GM10266 (cell line): ENCODE results near the gene NCOA6.
"Not testable (repeated sequence)": the region's sequence is repeated elsewhere in the genome, so short reads cannot be mapped to it uniquely, and the experiment has no call there.

Experiments used
- DNase-seq: peaks from one replicate; pipeline ENCODE4 v3.0.0; 2012; ENCODE audit errors: extremely low spot score
- TF ChIP-seq, protein P1 (sequence below): IDR thresholded peaks from 2 replicates; pipeline ENCODE4 v1.5.1; 2012; ENCODE audit warnings: mild to moderate bottlenecking, low read depth; ENCODE audit not compliant: control insufficient read depth, insufficient read depth; ENCODE audit errors: missing control alignments

The NCOA6 gene

DNA sequence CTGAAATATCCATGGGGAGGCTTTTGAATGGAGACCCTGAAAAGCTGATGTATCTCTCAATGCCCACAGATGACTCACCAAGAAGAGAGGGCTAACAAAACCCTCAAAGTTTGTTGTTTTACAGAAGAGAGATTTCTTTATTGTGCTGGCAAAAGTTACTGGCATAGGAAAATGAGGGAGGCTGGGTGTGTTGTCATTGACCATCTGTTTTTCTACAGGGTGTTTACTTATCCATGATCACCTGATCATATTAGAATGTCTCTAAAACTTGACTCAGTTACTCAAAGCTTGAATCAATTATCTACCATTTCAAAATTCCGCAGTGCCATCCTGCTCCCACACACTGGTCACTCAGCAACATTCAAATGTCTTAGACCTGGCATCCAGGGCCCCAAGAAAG is 9.8 kb downstream of the NCOA6 start:
- DNase-seq, result no peak
- TF ChIP-seq, protein P1, sequence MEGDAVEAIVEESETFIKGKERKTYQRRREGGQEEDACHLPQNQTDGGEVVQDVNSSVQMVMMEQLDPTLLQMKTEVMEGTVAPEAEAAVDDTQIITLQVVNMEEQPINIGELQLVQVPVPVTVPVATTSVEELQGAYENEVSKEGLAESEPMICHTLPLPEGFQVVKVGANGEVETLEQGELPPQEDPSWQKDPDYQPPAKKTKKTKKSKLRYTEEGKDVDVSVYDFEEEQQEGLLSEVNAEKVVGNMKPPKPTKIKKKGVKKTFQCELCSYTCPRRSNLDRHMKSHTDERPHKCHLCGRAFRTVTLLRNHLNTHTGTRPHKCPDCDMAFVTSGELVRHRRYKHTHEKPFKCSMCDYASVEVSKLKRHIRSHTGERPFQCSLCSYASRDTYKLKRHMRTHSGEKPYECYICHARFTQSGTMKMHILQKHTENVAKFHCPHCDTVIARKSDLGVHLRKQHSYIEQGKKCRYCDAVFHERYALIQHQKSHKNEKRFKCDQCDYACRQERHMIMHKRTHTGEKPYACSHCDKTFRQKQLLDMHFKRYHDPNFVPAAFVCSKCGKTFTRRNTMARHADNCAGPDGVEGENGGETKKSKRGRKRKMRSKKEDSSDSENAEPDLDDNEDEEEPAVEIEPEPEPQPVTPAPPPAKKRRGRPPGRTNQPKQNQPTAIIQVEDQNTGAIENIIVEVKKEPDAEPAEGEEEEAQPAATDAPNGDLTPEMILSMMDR, result no peak

DNA sequence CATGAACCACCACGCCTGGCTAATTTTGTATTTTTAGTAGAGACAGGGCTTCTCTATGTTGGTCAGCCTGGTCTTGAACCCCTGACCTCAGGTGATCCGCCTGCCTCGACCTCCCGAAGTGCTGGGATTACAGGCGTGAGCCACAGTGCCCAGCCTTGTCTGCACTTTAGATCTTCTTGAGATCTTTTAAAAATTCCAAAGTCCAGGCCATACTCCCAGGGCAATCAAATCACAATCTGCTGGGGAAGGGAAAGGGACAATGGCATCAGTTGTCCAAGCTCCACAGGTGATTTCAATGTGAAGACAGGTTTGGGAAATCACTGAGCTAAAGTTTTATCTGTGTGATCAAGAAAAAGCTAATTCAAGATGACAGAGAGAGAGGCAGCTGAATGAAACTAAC is 16.9 kb downstream of the NCOA6 start:
- DNase-seq, result no peak
- TF ChIP-seq, protein P1, result no peak

DNA sequence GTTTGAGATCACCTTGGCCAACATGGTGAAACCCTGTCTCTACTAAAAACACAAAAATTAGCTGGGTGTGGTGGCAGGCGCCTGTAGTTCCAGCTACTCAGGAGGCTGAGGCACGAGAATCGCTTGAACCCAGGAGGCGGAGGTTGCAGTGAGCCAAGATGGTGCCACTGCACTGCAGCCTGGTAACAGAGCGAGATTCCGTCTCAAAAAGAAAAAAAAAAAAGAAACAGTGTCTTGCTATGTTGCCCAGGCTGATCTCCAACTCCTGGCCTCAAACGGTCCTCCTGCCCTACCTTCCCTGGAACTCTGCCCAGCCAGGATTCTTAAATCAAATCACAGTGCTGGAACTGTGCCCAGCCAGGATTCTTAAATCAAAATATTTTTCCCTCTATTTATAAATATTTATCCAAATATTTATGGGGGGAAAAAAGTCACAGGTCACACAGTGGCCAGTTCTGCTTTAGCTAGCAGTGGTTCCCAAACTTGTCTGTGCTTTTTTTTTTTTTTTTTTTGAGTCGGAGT is 17.4 kb downstream of the NCOA6 start:
- not testable (repeated sequence) for DNase-seq

DNA sequence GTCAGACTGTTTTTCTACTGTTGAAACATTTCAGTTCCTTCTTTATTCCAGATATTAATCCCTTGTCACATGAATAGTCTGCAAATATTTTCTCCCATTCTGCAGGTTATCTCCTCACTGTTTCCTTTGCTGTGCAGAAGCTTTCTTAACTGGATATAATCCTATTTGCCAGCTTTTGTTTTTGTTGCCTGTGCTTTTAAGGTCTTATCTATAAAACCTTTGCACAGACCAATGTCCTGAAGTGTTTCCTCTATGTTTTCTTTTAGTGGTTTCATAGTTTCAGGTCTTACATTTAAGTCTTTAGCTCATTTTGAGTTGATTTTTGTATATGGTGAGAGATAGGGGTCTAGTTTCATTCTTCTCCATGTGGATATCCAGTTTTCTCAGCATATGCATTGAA is 19.2 kb downstream of the NCOA6 start:
- TF ChIP-seq, protein P1, result no peak
- DNase-seq, result no peak

DNA sequence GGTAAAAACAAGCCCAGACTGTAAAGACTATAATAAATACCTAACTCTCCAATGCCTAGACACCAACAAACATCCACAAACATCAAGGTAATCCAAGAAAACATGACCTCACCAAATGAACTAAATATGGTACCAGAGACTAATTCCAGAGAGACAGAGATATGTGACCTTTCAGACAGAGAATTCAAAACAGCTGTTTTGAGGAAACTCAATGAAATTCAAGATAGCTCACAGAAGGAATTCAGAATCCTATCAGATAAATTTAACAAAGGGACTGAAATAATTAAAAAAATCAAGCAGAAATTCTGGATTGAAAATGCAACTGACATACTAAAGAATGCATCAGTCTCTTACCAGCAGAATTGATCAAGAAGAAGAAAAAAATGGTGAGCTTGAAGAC is 26.6 kb downstream of the NCOA6 start:
- DNase-seq, result no peak
- TF ChIP-seq, protein P1, result no peak

DNA sequence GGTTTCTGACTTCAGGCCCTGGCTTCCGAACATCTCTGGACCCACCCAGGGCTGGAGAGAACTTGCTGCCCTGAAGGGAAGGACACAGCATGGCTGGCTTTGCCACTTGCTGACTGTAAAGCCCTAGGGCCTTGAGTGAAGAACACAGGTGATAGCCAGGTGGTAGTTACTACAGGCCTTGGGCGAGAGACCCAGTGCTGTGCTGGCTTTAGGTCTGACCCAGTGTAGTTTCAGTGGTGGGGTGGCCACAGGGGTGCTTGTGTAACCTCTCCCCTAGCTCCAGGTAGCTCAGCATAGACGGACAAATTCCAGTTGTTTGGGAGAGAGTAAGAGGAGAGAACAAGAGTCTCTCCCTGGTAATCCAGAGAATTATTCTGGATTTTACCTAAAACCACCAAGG is 27.1 kb downstream of the NCOA6 start:
- TF ChIP-seq, protein P1, result no peak
- DNase-seq, result no peak

DNA sequence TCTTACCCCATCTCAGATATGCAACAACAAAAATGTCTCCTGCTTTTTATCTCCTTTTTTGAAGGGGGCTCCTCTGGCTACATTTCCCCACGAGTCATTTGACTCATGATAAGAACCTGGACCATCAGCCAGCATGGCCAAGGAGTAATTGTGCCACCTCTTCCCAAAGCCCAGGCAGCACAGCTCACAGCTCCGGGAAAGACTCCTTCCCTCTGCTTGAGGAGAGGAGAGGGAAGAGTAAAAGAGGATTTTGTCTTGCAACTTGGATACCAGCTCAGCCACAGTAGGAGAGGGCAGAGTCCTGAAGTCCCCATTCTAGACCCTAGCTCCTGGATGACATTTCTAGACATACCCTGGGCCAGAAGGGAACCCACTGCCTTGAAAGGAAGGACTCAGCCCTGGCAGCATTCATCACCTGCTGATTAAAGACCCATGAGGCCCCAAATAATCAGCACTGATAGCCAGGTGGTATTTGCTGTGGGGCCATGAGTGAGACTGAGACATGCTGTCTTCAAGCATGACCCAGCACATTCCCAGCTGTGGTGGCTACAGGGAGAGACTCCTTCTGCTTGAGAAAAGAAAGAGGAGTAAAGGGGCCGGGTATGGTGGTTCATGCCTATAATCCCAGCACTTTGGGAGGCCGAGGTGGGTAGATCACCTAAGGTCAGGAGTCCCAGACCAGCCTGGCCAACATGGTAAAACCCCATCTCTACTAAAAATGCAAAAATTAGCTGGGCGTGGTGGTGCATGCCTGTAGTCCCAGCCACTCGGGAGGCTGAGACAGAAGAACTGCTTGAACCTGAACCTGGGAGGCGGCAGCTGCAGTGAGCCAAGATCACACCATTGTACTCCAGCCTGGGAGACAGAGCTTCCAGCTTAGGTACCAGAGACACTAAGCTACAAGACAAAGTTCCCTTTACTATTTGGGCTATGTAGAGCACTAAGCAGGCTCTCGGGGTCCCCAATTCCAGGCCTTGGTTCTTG is 28.1 kb downstream of the NCOA6 start:
- TF ChIP-seq, protein P1, result no peak
- DNase-seq, result no peak

DNA sequence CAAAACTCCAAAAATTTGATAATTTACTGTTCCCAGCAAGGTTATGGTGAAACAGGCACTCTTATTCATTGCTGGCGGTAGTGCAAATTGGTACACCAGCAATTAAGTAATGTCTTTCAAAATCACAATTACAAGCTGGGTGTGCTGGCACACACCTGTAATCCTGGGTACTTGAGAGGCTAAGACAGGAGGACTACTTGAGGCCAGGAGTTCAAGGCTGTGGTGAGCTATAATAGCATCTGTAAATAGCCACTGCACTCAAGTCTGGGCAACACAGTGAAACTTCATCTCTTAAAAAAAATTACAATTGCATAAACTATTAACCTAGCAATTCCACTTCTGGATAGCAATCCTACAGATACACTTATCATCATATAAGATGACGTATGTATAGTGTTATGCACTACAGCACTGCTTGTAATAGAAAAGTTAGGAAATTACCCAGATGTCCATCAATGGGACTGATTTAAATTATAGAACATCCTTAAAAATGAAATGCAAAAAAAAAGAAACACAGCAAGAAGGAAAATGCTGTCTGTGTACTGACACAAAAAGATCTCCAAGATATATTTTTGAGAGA is 31.4 kb downstream of the NCOA6 start:
- TF ChIP-seq, protein P1, result no peak
- no peak for DNase-seq
